SIG-M5 (cell line): ENCODE data around the gene FUT1.
"Not testable (repeated sequence)": the region's sequence is repeated elsewhere in the genome, so short reads cannot be mapped to it uniquely, and the experiment has no call there.

Source experiments
- DNase-seq: peaks from one replicate; lab custom pipeline; 2025; lab: John Stamatoyannopoulos, UW

FUT1 gene

DNA sequence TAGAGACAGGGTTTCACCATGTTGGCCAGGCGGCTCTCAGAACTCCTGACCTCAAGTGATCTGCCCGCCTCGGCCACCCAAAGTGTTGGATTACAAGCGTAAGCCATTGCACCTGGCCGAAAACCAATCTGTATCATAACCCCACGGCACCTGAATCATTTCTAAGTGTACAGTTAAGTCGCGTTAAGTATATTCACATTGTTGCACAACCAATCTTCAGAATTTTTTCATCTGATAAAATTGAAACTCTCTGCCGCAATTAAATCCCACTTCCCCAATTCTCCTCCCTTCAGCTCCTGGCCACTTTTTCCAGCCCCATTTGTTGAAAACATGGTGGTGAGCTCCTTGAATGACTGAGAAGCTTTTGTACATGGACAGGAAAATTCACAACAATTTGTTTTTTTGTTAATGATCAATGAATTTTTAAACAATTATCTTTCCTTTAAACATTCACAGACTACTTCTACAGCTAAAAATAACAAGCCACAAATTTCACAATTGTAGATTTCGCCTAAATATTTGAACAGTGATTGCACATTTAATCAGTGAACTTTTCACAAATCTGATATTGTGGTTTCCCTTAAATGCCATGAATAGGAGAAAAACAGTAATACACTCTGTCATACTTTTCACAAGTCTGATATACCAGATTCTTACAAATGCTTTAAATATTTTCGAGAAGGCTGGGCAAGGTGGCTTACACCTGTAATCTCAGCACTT lies 16.7 kb upstream of the FUT1 start:
- DNase-seq: no peak

DNA sequence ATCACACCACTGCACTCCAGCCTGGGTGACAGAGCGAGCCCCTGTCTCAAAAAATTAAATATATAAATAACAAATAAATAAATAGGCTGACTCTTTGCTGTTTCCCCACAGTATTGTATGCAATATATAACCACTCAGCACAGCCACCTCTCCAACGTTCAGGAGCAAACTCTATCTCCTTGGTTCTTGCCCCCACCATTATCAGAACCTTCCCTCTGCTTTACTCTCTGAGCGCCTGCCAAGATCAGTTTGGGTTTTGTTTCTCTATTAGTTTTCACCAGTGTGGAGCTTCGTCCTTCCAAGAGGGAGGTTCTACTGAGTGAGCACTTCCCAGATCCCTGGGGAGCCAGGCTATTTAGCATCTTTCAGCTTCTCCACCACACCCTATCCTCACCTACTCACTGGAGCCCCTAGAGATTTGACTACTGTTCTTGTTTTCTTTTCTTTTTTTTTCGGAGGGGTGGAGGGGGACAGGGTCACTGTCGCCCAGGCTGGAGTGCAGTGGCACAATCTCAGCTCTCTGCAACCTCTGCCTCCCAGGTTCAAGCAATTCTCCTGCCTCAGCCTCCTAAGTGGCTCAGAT lies 15.8 kb upstream of the FUT1 start:
- DNase-seq: not testable (repeated sequence)

DNA sequence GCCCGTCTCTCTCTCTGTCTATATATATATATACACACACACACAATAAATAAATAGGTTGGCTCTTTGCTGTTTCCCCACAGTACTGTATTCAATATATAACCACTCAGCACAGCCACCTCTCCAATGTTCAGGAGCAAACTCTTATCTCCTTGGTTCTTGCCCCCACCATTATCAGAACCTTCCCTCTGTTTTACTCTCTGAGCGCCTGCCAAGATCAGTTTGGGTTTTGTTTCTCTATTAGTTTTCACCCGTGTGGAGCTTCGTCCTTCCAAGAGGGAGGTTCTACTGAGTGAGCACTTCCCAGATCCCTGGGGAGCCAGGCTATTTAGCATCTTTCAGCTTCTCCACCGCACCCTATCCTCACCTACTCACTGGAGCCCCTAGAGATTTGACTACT lies 13.4 kb upstream of the FUT1 start:
- not testable (repeated sequence) for DNase-seq

DNA sequence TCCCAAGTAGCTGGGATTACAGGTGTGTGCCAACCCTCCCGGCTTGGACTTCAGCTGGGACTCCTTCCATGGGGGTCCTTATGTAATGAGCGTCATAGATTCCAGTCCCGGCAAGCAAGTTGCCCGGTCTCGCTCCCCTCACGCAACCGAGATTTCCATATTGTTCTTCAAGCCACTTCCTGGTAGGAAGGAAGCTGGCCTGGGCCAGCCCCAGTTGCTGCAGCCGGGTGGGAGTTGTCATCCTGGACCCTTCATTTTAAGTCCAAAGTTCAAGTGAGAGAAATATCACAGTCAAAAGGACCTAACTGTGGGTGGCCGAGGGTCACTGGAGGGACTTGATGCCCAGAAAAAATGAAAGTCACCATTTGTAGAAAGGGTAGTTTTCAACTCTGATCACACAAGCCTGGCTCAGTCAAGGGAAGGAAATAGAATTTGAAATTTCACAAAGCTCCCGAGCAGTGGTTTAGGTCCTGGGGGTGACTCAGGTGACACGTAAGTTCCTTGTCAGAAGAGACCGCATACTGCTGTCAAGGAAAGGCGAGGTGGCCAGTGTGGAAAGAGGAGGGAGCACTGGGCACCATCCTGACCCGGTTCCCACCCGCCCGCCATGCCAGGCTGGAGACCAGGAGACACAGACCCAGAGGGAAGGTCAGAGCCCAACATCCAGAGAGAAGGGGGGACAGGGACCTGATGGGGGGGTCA lies 8.2 kb upstream of the FUT1 start:
- no peak for DNase-seq

DNA sequence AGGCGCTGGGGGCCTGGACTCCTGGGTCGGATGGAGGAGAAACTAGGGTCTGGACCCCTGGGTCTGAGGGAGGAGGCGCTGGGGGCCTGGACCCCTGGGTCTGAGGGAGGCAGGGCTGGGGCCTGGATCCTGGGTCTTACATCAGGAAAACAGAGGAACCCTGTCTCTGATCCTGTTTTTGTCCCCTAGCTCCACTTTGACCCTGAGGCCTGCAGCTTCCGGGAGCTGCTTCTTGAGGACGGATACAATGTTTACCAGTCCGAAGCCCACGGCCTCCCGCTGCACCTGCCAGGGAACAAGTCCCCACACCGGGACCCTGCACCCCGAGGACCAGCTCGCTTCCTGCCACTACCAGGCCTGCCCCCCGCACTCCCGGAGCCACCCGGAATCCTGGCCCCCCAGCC lies 5.3 kb upstream of the FUT1 start:
- no peak for DNase-seq

DNA sequence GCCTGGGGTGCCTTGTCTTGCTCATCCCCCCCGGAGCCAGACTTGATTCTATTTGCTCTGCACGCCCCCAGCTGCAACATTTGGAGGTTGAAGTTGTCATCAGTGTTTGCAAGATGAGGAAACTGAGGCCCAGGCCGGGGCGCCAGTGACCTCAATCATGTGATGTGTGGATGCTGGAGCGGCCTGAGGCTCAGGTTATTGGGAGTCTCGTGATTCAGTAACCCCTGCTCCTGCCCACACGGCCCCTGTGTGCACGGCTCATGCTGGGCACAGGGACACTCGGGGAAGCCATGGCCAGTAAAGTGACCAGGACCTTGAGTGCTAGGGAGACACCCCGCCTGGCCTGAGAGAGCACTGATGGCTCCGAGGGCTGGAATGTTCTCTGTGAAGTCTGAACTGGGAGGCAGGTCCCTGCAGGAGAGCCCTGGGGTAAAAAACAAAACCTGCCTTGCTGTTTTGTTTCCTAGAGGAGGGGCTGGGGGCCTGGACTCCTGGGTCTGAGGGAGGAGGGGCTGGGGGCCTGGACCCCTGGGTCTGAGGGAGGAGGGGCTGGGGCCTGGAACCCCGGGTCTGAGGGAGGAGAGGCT lies 4.7 kb upstream of the FUT1 start:
- no peak for DNase-seq

DNA sequence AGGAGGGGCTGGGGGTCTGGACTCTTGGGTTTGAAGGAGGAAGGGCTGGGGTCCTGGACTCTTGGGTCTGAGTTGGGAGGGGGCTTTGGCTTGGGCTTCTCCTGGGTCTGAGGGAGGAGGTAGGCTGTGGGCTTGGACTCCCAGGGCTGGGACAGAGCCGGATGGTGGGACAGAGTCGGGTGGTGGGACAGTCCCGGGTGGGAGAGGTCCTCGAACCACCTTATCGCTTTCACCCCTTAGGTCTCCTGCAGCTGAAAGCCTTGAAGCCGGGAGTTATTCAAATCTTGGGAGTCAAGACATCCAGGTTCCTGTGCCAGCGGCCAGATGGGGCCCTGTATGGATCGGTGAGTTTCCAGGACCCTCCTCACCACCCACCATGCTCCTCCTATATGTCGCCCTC lies 4.2 kb upstream of the FUT1 start:
- no peak for DNase-seq

DNA sequence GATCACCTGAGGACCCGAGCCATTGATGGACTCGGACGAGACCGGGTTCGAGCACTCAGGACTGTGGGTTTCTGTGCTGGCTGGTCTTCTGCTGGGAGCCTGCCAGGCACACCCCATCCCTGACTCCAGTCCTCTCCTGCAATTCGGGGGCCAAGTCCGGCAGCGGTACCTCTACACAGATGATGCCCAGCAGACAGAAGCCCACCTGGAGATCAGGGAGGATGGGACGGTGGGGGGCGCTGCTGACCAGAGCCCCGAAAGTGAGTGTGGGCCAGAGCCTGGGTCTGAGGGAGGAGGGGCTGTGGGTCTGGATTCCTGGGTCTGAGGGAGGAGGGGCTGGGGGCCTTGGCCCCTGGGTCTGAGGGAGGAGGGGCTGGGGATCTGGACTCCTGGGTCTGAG lies 3.8 kb upstream of the FUT1 start:
- no peak for DNase-seq

DNA sequence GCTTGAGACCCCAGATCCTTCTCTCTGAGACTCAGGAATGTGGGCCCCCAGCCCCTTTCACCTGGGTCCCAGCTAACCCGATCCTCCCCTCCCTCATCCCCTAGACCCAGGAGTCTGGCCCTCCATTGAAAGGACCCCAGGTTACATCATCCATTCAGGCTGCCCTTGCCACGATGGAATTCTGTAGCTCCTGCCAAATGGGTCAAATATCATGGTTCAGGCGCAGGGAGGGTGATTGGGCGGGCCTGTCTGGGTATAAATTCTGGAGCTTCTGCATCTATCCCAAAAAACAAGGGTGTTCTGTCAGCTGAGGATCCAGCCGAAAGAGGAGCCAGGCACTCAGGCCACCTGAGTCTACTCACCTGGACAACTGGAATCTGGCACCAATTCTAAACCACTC lies 3.3 kb upstream of the FUT1 start:
- DNase-seq: no peak

DNA sequence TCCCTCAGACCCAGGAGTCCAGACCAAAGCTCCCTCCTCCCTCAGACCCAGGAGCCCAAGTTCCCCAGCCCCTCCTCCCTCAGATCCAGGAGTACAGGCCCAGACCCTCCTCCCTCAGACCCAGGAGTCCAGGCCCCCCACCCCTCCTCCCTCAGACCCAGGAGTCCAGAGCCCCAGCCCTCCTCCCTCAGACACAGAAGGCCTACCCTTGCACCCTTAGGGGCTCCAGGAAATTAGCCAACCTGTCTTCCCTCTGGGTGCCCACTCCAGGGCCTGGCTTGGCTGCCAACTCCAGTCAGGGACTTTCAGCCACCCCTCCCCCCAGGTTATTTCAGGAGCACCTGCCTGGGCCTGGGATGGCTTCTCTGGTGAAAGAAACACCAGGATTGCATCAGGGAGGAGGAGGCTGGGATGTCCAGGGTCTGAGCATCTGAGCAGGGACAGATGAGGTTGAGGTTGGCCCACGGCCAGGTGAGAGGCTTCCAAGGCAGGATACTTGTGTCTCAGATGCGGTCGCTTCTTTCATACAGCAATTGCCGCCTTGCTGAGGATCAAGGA lies 2.7 kb upstream of the FUT1 start, which contains the start of gene FGF21:
FGF21 (plus strand) TSS at position 441 of the 558 bp plus-strand sequence. CDS start 713 bp downstream, outside the sequence.
- DNase-seq: no peak

DNA sequence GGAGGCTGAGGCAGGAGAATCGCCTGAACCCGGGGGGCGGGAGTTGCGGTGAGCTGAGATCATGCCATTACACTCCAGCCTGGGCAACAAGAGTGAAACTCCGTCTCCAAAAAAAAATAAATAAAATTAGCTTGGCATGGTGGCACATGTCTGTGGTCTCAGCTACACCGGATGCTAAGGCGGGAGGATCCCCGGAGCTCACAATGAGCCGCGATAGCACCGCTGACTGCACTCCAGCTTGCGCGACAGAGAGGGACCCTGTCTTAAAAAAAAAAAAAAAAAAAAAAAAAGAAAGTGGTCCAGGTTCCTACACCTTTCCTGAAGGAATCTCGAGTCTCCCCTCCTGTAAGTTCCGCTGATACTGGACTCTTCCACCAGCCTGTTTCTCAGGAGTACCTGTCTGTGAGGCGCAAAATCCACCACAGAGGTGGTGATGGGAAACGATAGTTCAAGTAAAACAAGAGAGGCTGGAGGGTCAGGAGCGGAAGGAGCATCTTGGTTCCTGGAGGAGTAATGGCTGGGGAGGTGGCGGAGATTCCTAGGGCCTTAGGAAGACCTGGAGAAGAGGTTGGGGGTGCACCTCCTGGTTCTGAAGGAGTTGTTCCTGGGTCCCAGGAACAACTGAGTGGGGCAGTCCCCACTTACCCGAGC lies 471 bp downstream of the FUT1 start:
- no peak for DNase-seq

DNA sequence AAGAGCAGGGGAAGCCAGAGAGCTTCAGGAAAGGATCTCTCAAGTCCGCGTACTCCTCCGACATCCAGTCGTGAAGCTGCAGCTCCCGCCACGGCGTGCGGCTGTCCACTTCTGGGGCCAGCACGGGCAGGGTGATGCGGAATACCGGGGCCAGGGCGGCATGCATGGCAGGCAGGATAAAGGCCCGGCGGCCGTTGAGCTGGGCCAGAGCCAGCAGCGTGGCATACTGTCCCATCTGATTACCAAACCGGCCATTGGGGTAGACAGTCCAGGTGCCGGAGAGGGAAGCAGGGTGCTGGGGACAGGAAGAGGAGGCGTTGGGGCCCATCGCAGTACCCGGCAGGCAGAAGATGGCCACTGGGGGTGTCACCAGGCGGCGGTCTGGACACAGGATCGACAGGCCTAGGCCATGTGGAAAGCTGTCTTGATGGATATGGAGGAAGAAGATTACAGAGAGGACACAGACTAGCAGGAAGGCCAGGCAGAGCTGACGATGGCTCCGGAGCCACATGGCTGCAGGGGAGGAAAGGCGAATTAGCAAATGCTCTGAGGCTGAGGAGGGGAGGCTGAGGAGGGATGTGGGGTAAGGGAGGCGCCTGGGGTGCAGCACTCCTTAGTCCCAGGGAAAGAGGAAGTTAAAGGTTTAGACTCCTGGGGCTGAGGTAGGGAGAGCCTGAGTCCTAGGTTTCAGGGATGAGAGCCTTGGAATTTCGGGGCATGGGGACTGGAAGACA lies 1.5 kb downstream of the FUT1 start:
- no peak for DNase-seq

DNA sequence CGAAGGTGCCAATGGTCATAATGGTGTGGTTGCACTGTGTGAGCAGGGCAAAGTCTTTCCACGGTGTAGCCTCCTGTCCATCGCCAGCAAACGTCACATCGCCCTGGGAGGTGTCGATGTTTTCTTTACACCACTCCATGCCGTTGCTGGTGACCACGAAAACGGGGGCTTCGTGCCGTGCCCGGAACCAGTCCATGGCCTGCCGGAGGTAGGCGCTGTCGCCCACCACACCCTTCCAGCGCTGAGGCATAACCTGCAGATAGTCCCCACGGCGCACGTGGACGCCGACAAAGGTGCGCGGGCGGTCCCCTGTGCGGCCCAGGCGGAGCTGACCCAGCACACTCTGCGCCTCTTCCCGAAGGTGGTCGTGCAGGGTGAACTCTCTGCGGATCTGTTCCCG lies 2.1 kb downstream of the FUT1 start:
- no peak for DNase-seq

DNA sequence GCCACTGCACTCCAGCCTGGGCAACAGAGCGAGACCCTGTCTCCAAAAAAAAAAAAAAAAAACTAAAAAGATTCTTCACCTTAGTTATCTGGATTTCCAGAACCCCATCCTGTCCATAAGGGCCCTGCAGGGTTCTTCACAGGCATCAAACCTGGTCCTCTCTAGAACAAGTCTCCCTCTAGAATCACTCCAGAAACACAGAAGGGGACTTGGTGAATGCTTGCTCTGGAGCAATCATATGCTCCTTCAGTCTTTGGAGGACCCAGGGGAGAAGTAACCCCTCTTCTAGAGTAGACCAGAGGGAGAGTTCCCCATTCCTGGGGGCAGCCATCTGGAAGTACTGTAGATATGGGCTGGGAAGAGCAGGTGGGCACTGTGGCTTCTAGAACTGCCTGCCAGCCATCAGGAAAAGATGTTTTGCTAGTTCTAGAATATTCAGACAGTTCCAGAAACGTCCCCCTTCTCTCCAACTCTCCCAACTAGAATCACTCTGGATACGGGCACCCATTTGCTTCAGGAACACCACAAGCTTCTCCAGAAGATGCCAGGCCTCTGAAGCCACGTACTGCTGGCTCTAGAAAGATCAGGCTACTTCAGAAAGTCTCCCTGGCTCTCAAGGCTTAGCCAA lies 2.8 kb downstream of the FUT1 start:
- no peak for DNase-seq

DNA sequence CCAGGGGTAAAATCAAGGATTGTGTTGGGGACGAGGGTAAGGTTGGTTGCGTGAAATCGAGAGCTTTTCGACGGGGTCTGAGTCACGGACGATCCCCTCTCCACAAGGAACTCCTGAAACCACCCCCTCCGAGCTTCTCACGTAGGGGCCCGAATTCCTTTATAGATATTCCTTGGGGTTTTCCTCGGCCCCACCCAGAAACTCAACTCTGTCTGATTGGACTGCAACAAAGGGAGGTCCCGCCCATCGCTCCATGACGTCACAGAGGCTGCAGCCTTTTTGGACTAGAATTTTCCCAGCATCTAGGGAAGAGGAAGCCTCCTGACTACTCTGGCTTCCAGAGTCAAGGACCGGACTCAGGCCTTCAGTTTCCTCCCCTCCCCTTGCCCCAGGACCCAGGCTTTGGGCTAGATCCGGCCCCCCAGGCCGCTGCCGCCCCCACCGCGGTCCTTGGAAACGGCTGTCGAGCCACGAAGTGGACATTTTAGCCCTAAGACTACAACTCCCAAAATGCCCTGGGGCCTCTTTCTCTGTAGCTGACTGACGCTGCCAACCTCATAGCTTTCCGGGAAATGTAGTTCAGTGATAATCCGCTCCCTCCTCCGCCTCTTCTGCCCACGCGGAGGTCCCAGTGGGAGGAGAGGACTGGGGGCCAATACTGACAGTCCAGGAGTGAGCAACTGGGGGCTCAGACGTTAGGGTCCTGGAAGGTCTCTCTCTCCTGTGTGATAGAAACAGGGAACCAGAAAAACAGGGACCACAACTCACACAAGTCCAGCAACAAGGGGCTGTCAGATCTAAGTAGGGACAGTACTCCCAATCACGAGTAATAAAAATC lies 5.5 kb downstream of the FUT1 start, which contains the start of gene IZUMO1:
IZUMO1 (minus strand) TSS at position 172 of the 838 bp plus-strand sequence. CDS start 1,050 bp downstream, outside the sequence.
- DNase-seq: no peak

DNA sequence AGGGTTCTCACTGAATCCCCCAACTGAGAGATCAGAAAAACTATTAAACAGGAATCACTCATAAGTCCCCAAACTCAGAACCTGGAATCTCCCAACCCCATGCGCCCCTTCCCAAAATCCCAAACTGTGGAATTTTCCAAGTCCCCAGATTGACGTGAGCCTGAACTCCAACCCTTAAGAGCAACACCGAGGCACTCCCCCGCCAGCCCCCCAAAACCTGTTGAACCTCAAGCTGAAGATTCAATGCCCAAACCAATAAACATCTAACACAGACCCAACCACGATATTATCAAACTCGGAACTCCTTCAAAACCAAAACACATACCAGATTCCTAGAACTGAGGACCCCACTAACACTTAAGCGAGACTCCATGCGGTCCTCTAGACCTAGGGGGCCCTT lies 6.3 kb downstream of the FUT1 start:
- DNase-seq: no peak

DNA sequence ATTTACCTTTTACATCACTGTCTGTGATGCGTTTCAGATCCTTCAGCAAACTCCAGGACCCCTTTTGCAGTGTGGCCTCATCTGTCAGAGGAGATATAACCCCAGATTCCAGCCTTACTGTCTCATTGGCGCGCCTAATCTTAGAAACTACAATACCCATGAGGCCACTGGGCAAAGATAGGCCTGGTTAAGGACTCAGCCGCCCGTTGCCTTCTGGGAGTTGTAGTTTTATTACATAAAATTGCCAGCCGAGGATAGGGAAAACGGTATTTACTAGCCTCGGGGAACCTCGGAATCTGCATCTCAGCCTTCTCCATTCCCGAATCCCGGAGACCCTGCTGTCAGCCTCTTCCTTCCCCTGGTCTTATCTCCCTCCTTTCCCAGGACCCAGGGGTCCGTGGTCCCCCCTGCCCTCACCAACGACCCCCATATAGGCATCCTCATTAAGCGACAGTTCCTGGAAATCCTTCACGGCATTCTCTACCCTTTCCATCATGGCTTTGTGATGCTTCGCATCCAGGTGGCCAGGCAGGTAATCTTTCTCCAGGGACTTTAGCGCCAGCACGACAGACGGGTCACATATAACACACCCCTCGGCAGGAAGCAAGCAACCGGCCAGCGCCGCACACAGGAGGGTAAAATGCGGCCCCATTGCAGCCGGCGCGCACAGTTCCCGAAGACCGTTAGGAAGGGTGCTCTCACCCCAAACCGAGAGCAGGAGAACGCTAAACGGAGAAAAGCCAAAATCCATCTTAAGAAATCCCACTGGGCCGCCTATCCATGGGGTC lies 7.0 kb downstream of the FUT1 start:
- no peak for DNase-seq

DNA sequence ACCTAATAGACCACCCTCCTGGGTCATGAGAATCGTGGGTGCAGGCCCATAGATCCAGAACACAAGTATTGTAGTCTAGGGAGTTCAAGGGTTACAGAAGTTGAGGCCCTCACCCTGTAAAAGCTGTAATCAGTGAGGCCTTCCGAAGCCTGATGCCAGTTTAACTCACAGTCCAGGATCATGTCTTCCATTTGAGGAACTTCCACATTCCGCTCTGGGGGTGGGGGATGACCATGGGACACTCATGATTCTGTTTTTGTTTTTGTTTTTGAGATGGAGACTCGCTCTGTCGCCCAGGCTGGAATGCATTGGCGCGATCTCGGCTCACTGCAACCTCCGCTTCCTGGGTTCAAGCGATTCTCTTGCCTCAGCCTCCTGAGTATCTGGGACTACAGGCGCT lies 10.3 kb downstream of the FUT1 start:
- DNase-seq: no peak
